CD4-positive, alpha-beta T cell treated with Interleukin-4 for 4 hours (primary cell): ENCODE results near the gene TMEM161A.
"Not testable (repeated sequence)": the region's sequence is repeated elsewhere in the genome, so short reads cannot be mapped to it uniquely, and the experiment has no call there.

Experiments
- DNase-seq: peaks from one replicate; pipeline ENCODE4 v3.0.0-alpha.2; 2020

TMEM161A gene

DNA sequence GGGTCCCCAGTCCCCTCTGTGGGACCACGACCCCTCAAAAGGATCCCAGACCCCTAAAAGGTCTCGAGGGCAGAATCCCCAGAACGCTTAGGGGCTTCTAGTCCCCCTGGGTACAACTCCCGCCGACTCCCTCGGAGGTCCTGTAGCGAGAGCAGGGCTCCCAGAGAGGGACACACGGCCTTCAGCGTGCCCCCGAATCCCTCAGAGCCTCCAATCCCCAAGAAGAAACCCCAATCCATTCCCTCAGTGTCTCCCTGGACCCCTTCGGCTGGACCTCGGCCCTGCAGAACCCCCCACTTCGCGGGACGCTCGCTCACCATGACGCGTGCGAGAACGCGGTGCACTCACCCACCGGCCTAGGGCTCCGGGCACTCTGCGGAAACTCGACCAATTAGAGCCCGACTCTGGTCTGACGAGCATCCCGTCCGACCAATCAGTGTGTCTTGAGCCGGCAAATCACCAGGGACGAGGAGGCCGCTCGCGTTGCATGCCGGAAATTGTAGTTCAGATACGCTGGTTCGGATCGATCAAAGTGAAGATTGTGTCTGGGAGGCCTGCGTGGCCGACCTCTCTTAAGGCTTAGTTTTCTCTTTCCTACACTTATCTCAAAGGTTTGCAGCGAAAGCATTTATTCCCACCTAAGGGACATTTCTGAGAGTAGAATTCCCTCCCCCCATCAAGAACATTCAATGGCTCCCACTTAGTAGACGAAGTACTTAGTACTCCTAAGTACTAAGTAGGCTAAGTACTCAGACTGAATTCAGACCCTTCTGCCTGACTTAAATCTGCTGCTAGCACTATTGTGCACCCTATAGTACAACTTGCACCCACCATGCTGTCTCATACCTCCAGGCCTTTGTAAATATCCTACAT, at the start of gene TMEM161A:
Gene TMEM161A, minus strand, starts transcription at position 370 of the 873 bp plus-strand sequence. Its CDS starts 50 bp downstream, at position 320.
- peak; percentile 99 for DNase-seq

DNA sequence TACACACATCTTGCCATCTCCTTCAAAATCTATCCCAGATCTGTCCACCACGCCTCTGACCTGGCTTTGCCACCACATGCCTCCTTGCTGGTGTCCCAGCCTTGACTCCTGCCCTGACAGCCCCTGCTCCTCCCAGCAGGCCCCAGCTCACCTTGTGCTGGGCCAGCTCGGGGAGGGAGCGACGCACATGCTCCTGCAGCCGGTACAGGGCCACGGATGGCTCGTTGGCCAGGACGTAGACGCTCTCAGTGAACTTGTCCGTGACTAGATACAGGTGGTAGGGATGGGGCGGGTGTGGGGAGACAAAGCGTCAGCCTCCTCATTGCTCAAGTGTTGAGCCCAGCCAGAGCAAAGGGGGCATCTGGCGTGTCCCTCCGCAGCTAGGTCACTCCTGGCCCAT, 48.5 kb upstream of the TMEM161A start:
- no peak for DNase-seq

DNA sequence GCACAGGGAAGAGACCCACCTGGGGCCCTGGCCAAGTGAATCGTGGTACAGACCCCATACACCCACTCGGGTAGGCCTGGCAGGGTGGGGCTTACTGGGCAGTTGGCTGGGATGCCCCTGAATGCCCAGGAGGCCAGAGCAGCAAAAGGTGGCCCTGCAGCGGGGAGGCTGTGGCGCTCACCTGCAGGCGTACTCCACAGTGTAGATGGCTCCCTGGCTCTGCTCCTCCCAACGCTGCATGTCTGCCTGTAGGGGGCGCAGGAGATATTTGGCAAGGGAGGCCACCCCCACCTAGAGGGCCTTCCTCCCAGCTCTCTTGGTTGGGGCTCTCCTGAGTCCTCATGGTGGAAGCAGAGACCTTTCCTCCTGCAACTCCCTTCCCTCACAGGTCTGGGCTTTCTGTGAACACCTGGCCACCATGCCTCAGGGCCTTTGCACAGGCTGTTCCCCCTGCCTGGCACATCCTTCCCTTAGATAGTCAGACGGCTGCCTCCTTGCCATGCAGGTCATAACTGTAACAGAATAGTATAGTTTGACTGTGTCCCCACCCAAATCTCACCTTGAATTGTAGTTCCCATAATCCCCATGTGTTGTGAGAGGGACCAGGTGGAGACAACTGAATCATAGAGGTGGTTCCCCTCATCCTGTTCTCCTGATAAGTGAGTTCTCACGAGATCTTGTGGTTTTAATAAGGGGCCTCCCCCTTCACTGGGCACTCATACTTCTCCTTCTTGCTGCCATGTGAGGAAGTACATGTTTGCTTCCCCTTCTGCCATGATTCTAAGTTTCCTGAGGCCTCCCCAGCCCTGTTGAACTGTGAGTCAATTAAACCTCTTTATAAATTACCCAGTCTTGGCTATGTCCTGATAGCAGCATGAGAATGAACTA, 47.8 kb upstream of the TMEM161A start:
- peak; percentile 65 for DNase-seq

DNA sequence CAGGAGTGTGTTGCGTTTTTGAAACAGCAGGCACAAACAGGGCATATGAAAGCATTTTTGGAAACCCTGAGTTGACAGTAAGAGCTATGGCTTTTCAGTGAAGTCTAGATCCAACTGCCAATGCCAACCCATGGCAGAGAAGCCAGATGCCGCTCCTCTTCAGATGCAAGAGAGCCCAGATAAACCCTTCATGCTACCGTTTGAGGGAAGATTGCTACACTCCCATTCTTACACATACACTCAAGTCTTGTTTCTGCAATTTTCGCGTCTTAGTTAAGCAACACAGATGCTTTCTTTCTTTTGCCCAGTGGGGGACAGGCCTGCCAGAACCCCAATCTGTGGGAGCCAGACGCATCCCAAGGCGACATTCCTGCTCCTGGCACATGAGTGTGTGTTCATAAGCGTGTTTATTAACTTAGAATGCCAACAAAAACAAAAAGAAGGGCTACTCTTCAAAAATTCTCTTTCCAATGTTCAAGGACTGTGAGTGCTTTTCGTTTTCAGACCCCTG, 43.3 kb upstream of the TMEM161A start:
- DNase-seq: no peak

DNA sequence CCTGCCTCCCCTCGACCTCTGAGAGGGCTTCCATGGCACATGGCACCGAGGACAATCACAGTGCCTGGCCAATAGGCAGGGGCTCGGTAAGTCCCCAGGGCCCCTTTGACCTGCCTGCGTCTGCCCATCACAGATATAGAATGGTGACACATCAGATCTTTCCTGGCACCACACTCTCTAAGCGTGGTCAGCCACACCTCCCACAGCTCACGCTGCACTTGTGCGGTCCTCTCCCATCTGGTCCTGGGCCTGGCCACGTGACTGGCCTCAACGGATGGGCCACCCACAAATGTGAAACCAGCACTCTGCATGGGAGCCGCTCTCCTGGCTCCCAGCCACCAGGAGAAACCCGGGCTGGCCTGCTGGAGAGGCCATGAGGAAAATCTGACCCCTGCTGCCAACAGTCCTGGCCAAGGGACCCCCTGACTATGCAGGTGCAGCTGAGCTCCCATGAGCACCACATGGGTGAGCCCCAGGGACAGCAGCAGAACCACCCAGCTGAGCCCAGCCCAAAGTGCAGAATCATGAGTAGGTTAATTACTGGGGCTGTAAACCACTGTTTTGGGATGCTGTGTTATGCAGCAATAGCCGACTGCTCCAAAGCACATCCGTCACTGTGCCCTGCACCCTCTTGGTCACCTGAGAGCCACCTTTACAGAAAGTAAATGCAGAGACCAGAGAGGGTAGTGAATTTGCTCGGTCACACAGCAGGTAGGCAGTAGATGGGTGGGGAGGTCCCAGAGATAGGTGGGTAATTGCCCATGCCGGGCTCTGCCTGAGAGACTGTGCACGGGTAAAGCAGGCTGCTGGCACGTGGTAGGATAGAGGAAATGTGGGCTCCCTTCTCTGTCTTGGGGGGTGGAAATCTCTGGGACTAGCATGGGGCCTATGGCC, 41.5 kb upstream of the TMEM161A start:
- DNase-seq: no peak

DNA sequence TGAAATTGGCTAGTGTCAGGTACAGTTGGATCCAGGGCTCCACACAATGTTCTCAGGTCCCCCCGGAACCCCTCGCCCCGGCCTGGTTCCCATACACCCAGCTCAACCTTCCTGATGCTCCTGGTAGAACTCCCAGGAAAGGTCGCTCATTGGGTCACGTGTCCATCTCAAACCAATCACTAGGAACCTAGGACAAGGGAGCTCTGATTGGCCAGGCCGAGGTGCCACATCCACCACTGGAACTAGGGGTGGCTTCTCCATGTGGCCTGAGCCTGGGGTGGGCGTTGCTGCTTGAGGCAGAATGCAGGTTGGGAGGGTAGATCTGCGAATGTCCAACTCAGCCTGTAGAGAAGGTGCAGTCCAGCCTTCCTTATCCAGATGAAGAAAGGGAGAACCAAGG, 38.7 kb upstream of the TMEM161A start:
- DNase-seq: no peak

DNA sequence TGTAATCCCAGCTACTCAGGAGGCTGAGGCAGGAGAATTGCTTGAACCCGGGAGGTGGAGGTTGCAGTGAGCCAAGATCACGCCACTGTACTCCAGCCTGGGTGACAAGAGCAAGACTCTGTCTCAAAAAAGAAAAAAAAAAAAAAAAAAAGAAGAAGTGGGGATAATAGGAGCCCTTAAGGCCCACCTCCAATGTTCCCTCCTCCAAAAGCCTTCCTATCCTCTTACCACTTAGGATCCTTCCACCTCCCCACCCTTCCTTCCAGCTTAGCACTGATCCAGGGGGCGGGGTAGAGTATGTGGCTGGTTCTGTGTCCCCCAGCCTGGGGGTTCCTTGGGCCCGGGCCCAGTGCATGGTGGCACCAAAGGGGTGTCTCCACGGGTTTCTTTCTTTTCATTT, 35.0 kb upstream of the TMEM161A start:
- not testable (repeated sequence) for DNase-seq

DNA sequence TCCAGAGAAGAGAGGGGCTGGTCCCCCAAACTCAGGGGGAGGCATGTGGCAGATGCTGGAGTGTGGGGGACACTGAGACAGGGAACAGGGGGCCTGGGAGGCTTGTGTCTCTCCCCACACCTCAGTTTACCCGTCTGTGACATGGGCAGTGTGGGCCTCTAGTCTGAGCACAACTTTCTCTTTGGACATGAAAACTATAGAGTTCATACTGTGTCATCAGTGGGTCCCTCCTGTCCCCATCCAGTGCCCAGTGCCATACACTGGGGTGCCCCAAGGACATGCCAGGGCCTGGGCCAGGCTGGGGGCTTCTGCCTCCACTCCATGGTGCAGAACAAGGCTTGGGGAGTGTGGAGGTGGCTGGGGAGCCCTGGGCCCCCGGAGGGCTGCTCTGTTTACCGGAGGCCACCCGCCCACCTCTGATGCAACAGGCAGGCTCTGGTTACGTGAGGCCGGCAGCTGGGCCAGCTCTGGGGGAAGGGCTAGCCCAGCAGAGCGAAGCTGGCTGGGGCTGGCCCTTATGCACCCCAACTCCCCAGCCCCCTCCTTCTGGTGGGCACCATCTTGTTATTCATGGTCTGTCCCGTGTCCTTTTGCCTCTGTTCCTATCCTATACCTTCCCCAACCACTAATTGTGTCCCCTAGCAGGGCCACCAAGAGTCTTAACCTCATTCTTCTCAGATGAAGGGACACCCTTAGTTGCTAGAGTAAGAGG, 33.7 kb upstream of the TMEM161A start:
- DNase-seq: no peak

DNA sequence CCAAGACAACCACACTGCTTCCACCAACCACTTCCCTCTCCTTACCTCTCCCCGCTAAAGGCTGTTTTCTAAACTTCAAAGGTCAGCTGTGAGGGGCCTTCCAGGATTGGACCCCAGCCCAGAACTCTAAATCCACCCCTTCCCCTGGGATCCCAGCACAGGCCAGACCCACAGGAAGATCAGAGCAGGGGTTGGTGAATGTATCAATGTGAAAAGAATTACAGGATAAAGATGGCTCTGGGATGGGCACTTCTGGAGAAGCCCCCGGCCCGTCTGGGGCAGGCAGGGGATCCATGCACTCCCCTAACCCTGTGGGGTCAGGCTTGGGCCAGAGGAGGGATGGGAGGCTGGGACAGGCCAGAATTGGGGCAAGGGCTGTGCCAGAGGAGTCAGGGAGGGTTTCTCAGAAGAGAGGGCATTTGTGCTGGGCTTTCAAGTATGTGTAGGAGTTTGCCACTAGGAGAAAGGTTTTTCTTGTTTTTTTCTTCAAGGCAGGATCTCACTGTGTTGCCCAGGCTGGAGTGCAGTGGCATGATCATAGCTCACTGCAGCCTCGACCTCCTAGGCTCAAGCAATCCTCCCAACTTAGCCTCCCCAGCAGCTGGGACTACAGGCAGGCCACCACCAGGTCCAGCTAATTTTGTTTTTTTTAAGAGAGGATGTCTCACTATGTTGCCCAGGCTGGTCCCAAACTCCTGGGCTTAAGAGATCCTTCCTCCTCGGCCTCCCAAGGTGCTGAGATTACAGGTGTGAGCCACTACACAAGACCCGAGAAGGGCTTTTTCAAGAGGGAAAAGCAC, 32.8 kb upstream of the TMEM161A start:
- DNase-seq: no peak

DNA sequence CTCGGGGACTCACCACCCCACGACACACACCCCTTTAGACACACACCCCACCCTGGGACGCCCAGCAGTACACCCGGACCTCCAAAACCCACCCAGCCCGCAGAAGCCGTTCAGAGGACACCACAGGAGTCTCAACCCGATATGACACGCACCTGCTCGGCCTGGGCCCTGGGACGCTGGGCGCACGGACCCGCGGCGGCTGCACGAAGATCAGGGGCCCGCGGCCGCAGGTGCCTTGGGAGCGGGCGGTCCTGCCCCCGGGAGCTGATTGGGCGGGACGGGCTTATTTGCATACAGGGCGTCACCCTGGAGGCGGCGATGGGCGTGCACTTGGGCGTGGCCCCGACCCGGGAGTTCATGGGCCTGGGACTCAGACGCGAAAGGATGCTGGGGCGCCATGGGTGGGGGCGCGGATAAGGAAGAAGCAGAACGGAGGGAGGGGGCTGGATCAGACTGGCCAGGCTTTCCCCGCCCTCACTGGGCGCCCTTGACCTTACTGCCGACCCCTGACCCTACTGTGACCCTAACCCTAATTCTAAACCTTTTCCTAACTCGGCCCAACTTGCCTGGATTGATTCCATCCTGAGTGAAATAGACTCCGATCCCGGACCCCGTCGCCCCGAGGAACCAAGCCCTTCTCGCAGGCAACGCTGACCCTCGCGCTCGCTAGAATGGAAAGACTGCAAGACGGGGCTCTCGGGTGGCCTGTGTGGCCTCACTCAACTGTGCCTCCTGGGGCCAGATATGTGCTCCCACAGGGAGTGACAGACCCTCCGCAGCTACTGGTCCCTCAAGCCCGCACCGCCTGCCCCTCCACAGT, 32.0 kb upstream of the TMEM161A start, which contains the start of gene MEF2B:
Gene MEF2B, minus strand, starts transcription at position 211 of the 820 bp plus-strand sequence. CDS start 19,528 bp downstream, outside the sequence.
- peak; percentile 52 for DNase-seq

DNA sequence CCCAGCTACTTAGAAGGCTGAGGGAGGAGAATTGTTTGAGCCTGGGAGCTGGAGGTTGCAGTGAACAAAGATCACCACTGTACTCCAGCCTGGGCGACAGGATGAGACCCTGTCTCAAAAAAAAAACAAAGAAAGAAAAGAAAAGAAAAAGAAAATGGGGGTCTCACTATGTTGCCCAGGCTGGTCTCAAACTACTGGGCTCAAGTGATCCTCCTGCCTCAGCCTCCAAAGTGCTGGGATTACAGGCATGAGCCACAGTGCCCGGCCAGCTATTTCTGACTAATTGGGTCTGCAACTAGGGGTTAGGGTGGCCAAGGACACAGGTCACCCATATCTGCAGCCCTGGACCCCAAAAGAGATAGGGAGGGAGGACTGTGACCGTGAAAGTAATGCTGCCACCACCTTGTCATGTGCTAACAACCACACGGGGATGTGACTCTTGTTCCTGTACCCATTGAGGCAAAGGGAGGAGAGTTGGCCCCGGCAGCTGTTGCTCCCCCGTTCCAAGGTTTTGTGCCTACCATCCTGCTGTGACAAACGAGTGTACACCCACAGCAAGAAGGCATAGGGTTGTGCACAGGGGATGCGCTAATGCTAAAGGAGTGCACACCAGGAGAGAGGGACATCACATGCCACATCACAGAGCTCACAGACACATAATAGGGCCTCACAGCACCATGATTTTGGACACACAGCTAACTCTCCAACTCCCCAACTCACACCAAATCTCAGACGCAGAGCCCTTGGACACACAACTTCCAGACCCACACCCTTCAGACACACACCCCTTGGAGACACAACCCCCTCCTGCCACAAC, 31.2 kb upstream of the TMEM161A start:
- no peak for DNase-seq

DNA sequence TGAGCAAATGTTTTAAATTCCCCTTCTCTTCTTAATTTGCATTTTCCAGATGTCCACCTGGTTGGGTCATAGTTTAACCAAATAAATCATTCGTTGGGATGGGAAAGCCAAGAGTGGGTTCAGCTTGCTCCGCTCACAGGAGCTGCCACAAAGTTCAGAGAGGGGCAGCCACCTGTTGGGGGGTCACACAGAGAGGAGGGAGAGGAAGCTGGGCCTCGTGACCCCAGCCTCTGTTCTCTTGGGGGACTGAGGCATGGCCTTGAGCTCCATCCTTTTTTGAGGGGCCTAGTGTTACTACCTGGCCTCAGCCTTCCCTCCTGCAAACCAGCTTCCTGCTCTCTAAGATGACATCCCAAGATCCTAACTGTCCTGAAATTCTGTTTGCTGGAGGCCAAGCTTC, 29.3 kb upstream of the TMEM161A start:
- no peak for DNase-seq

DNA sequence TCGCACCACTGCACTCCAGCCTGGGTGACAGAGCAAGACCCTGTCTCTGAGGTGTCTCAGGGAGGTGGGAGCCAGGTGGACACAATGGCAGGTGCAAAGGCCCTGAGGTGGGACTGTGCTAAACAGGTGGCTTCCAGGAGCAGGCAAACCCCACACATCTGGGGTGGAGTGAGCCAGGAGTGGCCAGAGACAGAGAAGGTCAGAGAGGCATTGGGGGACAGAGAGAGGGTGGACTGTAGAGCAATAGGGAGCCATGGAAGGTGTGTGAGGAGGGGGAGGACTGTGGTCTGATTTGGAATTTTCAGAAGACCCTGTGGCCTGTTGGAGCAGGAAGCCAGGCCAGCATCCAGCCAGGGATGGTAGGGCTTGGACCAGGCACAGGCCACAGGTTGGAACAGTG, 27.1 kb upstream of the TMEM161A start:
- DNase-seq: no peak

DNA sequence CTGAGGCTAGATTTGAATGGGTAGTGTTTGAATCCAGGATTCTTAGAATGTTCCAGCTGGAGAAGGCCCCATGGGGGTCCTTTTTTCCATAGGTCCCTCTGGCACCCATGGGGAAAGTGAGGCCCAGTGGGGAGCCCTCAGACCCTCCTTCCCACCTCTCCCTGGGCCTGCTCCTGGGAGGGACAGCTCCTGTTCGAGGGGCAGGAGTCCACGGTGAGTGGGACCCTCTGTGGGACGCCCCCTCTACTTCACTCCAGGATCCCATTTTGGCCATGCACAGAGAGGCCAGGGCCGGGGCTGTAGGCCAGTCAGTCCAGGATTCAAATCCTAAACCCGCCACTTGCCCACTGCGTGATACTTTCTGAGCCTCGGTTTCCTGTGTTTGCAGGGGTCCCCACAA, 24.2 kb upstream of the TMEM161A start:
- DNase-seq: no peak

DNA sequence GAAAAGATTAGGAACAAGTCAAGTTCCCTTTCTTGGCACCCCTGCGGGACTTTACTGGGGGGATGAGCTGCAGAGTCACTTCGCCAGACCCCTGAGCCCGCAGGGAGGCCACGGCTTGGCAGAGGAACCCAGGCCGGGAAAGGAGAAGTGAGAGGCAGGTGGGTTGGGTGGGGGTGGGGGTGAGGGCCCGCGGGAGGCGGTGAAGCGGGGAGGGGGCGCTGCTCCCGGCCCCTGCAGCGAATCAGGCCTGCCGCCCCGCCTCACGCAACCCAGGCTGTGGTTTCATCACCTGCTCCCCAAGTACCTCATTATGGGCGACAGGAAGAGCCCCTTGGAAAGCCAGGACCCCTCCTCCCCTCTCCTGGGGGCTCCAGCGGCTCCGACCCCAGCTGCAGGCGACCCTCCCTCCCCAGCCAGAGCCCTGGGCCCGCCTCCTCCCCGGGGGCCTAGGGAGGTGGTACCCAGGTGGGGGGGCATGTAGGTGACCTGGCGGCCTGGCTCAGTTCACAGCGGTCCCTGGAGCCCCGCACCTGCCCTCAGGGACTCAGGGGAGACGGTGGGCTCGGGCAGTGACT, 22.3 kb upstream of the TMEM161A start:
- no peak for DNase-seq

DNA sequence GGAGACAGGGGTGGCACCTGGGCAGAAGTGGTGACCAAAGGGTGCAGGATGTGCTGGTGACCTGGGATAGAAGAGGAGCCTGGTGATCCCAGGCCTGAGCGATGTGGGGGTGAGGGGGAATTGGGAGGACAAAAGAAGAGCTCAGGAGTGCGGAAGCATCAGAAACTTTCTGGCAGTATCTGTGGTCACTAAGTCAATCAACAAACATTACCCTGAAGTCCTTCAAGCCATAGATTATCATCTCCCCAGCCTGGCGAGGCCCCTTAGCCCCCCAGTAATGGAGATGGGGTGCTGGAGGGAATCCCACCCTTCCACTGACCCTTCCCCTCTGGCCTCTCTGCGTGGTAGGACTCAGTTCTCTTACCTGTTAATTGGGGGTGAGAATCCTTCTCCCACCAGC, 21.3 kb upstream of the TMEM161A start:
- no peak for DNase-seq

DNA sequence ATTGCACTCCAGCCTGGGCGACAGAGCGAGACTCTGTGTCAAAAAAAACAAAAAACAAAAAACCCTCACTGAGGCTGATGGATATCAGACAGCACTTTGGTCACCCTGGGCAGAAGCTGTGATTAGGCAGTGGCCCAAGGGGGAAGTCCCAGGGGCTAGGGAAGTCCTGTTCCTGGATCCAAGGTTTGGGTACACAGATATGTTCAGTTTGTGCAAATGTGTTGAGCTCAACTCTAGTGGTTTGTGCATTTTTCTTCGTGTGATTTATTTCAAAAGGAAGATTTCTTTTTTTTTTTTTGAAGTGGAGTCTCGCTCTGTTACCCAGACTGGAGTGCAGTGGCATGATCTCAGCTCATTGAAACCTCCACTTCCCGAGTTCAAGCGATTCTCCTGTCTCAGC, 19.5 kb upstream of the TMEM161A start:
- no peak for DNase-seq

DNA sequence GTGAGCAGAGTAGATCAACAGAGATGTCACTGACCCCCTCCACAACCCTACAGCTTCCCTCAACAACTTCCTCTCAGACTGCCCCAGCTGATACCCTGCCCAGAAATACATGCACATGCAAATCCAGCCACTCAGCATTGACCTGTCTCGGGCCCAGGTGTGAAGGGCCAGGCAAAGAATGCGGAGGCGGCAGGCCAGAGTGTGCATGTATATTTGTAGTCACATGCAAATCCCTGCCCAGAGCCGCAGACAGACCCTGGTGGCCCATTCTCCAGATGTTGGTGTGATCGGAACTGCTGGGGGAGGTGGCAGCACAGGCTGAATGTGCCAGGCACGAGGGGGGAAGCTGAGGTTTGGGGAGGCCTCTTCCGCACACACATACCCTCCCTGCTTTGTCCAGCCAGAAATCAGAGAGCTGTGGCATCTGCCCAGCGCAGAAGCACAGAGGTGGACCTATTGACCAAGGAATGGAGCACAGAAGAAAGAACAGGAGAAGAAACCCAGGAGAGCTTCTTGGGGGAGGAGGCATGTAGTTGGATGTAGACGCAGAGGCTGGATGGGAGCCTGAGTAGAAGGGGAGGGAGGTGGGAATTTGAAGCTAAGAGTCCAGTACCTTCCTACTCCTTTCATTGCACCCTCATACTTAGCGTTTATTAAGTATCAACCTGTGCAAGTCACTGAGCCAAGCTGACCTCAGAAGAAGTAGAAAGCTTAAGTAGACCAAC, 17.4 kb upstream of the TMEM161A start:
- DNase-seq: no peak
